ENCODE results near the gene PDCL2. TPM values are rescaled to one million over a fixed set of nuclear protein-coding genes. Genes with fewer than 3 reads are reported as not detected.
A peak's percentile ranks its signal among the peaks of the same experiment; 100 is the strongest.
"Not testable (repeated sequence)": the region's sequence is repeated elsewhere in the genome, so short reads cannot be mapped to it uniquely, and the experiment has no call there.

Gene PDCL2, protein sequence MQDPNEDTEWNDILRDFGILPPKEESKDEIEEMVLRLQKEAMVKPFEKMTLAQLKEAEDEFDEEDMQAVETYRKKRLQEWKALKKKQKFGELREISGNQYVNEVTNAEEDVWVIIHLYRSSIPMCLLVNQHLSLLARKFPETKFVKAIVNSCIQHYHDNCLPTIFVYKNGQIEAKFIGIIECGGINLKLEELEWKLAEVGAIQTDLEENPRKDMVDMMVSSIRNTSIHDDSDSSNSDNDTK
- not detected for polyA plus RNA-seq (ENCODE audit: low read depth in 6 of 6)

- DNase-seq (no peak), ATAC-seq (ENCODE audit: low read depth in 2 of 2) (no peak)
- no peaks in the 10 kb centered on the region for H3K4me1 Mint-ChIP-seq
- peaks cover 0 to 7% of the 10 kb centered on the region in 2 donors for H3K36me3 Mint-ChIP-seq
- peaks cover 6 to 20% (median 9%) of the 10 kb centered on the region in 3 donors for H3K27me3 Mint-ChIP-seq
- peaks cover 0 to 16% (median 7%) of the 10 kb centered on the region in 7 donors for H3K9me3 Mint-ChIP-seq
- no peak within 1 kb of the TSS for H3K4me3 Mint-ChIP-seq
- peak within 1 kb of the TSS in 1 of 6 donors; percentile 26 for H3K27ac Mint-ChIP-seq
Measured at GRCh38 chr4:55592014-55592413, at the start of gene PDCL2. Gene PDCL2 (minus strand): TSS chr4:55592245. CDS start chr4:55592109, 136 bp downstream.

DNA sequence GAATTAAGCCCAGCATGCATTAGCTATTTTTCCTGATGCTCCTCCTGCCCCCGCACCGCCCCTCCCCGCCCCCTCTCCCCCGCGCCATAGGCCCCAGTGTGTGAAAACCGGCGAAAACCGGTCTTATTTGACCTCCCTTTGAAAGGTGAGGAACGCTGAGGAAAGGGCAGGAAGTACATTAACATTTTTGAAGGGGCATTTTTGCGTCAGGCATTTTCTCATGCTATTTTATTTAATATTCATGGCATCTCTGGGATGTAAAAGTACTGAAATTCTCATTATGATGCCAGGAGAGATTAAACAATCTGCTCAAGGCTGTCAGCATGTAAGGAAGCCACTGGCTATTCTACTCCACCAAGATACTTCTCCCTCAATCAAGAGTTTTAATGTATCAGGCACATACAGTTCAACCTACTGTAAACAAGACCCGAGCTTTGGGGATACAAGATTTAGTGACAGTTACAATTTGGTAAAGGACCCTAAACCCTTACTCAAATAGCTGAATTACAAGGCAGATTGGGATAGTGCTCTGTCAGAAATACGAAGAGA, 45.3 kb upstream of the PDCL2 start:
- H3K27ac Mint-ChIP-seq: no peak overlapping the region
- no peak for DNase-seq
- H3K27me3 Mint-ChIP-seq: peaks cover 41 to 63% (median 57%) of the 10 kb centered on the region in 3 donors

GRCh38 chr4:55636656-55636999, 44.6 kb upstream of the PDCL2 start:
- Mint-ChIP-seq H3K36me3 (peaks cover 0 to 5% of the 10 kb centered on the region in 2 donors), H3K27ac (peak overlapping the region in 1 of 6 donors; percentile 44), H3K27me3 (peaks cover 46 to 69% (median 60%) of the 10 kb centered on the region in 3 donors), H3K9me3 (peaks cover 0 to 1% (median 0%) of the 10 kb centered on the region in 7 donors), H3K4me1 (peaks cover 11 to 16% (median 15%) of the 10 kb centered on the region in 3 donors), H3K4me3 (peak overlapping the region in 7 of 8 donors; percentile 12 to 75 (median 67))
- ATAC-seq (ENCODE audit: low read depth in 2 of 2) (no peak), DNase-seq (no peak)

More for the DNA sequence above, 45.3 kb upstream of the PDCL2 start:
- H3K4me1 Mint-ChIP-seq: peaks cover 11 to 16% (median 15%) of the 10 kb centered on the region in 3 donors
- peaks cover 0 to 1% (median 0%) of the 10 kb centered on the region in 7 donors for H3K9me3 Mint-ChIP-seq
- ATAC-seq (ENCODE audit: low read depth in 2 of 2): no peak
- no peak overlapping the region for H3K4me3 Mint-ChIP-seq
- H3K36me3 Mint-ChIP-seq: peaks cover 0 to 5% of the 10 kb centered on the region in 2 donors

GRCh38 chr4:55635741-55636655, 44.0 kb upstream of the PDCL2 start, which contains the start of gene NMU:
Gene NMU (minus strand): TSS chr4:55636298. CDS start chr4:55636192, 106 bp downstream.
- Mint-ChIP-seq H3K27me3 (peaks cover 51 to 75% (median 66%) of the 10 kb centered on the region in 3 donors), H3K4me3 (peak within 1 kb of the TSS in 7 of 8 donors; percentile 66 to 79 (median 69)), H3K27ac (peak within 1 kb of the TSS in 1 of 6 donors; percentile 44), H3K4me1 (peaks cover 11 to 16% (median 15%) of the 10 kb centered on the region in 3 donors), H3K36me3 (peaks cover 0 to 5% of the 10 kb centered on the region in 2 donors), H3K9me3 (peaks cover 0 to 2% (median 0%) of the 10 kb centered on the region in 7 donors)
- peak; percentile 59 to 61 for ATAC-seq (ENCODE audit: low read depth in 2 of 2)
- peak; percentile 1 for DNase-seq

- H3K4me3 Mint-ChIP-seq: peak overlapping the region in 5 of 8 donors; percentile 6 to 76 (median 59)
- no peak overlapping the region for H3K27ac Mint-ChIP-seq
- H3K36me3 Mint-ChIP-seq: peaks cover 0 to 5% of the 10 kb centered on the region in 2 donors
- DNase-seq (no peak), ATAC-seq (ENCODE audit: low read depth in 2 of 2) (no peak)
- peaks cover 0 to 5% (median 1%) of the 10 kb centered on the region in 7 donors for H3K9me3 Mint-ChIP-seq
- H3K27me3 Mint-ChIP-seq: peaks cover 52 to 77% (median 69%) of the 10 kb centered on the region in 3 donors
- peaks cover 11 to 16% (median 15%) of the 10 kb centered on the region in 3 donors for H3K4me1 Mint-ChIP-seq
Measured at GRCh38 chr4:55635282-55635681, 43.2 kb upstream of the PDCL2 start.

DNA sequence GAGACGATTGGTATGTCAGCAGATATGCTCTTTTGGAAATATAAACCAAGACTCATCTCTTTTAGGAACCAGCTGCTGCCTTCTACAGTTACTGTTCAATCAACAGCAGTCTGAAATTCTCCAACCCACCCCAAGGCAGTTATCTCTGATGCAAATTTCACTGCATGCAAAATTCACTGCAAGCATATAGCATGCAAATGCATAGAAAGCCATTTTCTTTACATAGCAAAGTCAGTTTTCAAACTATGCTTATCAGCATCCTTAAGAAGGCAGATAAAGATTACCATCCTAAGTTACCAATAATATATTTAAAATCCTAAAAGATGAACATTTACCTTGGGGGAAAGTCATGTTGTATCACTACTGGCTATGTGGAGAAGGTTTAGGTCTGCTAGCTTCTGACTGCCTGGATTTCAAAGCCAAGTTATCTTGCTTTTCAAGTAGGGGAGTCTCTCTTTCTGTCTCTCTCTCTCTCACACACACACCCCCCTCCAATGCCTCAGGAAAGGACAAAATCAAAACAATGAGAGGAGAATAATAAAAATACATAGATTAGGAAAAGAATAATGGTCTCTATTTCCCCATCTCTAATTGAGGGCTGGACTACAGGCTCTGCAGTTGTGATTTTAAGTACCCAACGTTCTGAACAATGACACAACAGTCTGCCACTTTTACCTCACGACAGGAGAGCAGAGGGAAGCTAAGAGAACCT, 42.5 kb upstream of the PDCL2 start:
- Mint-ChIP-seq H3K4me1 (peaks cover 11 to 16% (median 15%) of the 10 kb centered on the region in 3 donors), H3K27me3 (peaks cover 51 to 75% (median 66%) of the 10 kb centered on the region in 3 donors), H3K4me3 (peak overlapping the region in 2 of 8 donors; percentile 2 to 44), H3K36me3 (peaks cover 0 to 5% of the 10 kb centered on the region in 2 donors), H3K27ac (no peak overlapping the region), H3K9me3 (peaks cover 0 to 7% (median 1%) of the 10 kb centered on the region in 7 donors)
- DNase-seq: no peak
- ATAC-seq (ENCODE audit: low read depth in 2 of 2): no peak

DNA sequence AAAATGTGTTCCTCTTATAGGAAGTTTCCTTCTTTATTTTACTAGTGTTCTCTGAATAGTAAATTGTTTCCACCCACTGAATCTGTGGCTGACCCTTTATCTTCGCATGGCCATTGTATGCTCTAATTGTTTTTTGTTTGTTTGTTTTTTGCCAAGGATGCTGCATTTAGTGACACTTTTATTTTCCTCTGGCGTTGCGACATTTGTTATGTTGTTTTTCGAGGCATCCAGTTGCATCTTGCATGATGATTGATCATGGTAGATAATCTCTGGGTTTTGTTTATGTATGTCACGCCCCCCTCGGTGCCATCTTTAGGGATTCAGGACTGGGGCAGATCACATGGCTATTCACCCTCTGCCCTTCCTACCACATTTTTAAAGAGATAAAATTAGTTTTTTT, 41.9 kb upstream of the PDCL2 start:
- Mint-ChIP-seq H3K4me1 (peaks cover 11 to 16% (median 15%) of the 10 kb centered on the region in 3 donors), H3K36me3 (peaks cover 0 to 5% of the 10 kb centered on the region in 2 donors), H3K4me3 (no peak overlapping the region), H3K27ac (no peak overlapping the region), H3K27me3 (peaks cover 46 to 68% (median 61%) of the 10 kb centered on the region in 3 donors), H3K9me3 (peaks cover 0 to 7% (median 1%) of the 10 kb centered on the region in 7 donors)
- no peak for DNase-seq
- no peak for ATAC-seq (ENCODE audit: low read depth in 2 of 2)

DNA sequence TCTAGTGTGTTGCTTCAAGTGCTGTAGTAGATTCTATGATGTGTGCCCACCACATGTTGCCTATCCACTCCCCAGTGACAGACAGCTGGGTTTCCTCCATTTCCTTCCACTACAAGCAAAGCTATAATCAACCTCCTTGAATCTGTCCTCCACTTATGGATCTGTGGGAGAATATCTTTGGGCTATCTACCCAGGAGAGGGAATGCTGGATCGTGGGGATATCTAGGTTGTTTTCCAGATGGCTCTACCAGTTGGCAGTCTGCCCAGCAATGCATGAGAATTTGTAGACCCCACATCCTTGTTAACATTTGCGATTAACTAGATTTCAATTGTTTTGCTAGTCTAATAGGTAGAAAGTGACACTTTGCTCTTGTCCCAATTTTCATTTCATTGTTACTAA, 33.8 kb upstream of the PDCL2 start:
- no peak overlapping the region for H3K4me3 Mint-ChIP-seq

DNA sequence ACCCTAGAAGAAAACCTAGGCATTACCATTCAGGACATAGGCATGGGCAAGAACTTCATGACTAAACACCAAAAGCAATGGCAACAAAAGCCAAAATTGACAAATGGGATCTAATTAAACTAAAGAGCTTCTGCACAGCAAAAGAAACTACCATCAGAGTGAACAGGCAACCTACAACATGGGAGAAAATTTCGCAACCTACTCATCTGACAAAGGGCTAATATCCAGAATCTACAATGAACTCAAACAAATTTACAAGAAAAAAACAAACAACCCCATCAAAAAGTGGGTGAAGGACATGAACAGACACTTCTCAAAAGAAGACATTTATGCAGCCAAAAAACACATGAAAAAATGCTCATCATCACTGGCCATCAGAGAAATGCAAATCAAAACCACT, 32.0 kb upstream of the PDCL2 start:
- DNase-seq; H3K4me1 Mint-ChIP-seq; ATAC-seq (ENCODE audit: low read depth in 2 of 2); H3K9me3 Mint-ChIP-seq; H3K27me3 Mint-ChIP-seq; H3K36me3 Mint-ChIP-seq; H3K27ac Mint-ChIP-seq; H3K4me3 Mint-ChIP-seq: not testable (repeated sequence)

More for the DNA sequence above, 33.8 kb upstream of the PDCL2 start:
- H3K27ac Mint-ChIP-seq: no peak overlapping the region
- DNase-seq: no peak
- H3K4me1 Mint-ChIP-seq: no peaks in the 10 kb centered on the region
- H3K27me3 Mint-ChIP-seq: peaks cover 5 to 14% (median 5%) of the 10 kb centered on the region in 3 donors
- H3K9me3 Mint-ChIP-seq: peaks cover 0 to 7% (median 0%) of the 10 kb centered on the region in 7 donors
- no peaks in the 10 kb centered on the region for H3K36me3 Mint-ChIP-seq
- no peak for ATAC-seq (ENCODE audit: low read depth in 2 of 2)

DNA sequence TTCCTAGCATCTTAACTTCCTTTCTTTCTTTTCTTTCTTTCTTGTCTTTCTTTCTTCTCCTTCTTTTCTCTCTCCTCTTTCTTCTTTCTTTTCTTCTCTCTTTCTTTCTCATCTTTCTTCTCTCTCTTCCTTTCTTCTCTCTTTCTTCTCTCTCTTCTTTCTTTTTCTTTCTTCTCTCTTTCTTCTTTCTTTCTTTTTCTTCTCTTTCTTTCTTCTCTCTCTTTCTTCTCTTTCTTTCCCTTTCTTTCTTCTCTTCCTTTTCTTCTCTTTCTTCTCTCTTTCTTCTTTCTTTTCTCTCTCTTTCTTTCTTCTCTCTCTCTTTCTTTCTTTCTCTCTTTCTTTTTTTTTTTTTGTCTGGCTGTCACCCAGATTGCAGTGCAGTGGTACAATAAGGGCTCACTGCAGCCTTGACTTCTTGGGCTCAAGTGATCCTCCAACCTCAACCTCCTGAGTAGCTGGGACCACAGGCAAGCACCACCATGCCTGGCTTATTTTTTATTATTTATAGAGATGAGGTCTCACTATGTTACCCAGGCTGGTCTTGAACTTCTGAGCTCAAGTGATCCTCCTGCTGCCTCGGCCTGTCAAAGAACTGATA, 26.6 kb upstream of the PDCL2 start:
- DNase-seq (no peak), ATAC-seq (ENCODE audit: low read depth in 2 of 2) (no peak)
- Mint-ChIP-seq H3K9me3 (no peaks in the 10 kb centered on the region), H3K36me3 (no peaks in the 10 kb centered on the region), H3K27me3 (peaks cover 6 to 25% (median 21%) of the 10 kb centered on the region in 3 donors), H3K27ac (no peak overlapping the region), H3K4me3 (no peak overlapping the region), H3K4me1 (no peaks in the 10 kb centered on the region)

- no peaks in the 10 kb centered on the region for H3K36me3 Mint-ChIP-seq
- ATAC-seq (ENCODE audit: low read depth in 2 of 2): no peak
- H3K9me3 Mint-ChIP-seq: no peaks in the 10 kb centered on the region
- no peaks in the 10 kb centered on the region for H3K4me1 Mint-ChIP-seq
- no peak overlapping the region for H3K4me3 Mint-ChIP-seq
- H3K27ac Mint-ChIP-seq: no peak overlapping the region
- H3K27me3 Mint-ChIP-seq: peaks cover 6 to 25% (median 21%) of the 10 kb centered on the region in 3 donors
- DNase-seq: no peak
Measured at GRCh38 chr4:55617587-55618197, 25.6 kb upstream of the PDCL2 start.

- Mint-ChIP-seq H3K4me1 (no peaks in the 10 kb centered on the region), H3K36me3 (no peaks in the 10 kb centered on the region), H3K27me3 (peaks cover 6 to 25% (median 21%) of the 10 kb centered on the region in 3 donors), H3K9me3 (no peaks in the 10 kb centered on the region), H3K27ac (no peak overlapping the region), H3K4me3 (no peak overlapping the region)
- DNase-seq (no peak), ATAC-seq (ENCODE audit: low read depth in 2 of 2) (no peak)
Measured at GRCh38 chr4:55615008-55615407, 23.0 kb upstream of the PDCL2 start.
